ENCODE results near the gene ANKRD13B. TPM values are rescaled to one million over a fixed set of nuclear protein-coding genes. Genes with fewer than 3 reads are reported as not detected.

Gene ANKRD13B
- total and polyA plus RNA-seq, 5 donors: 5.0 to 11.0 (median 6.7) TPM

DNA sequence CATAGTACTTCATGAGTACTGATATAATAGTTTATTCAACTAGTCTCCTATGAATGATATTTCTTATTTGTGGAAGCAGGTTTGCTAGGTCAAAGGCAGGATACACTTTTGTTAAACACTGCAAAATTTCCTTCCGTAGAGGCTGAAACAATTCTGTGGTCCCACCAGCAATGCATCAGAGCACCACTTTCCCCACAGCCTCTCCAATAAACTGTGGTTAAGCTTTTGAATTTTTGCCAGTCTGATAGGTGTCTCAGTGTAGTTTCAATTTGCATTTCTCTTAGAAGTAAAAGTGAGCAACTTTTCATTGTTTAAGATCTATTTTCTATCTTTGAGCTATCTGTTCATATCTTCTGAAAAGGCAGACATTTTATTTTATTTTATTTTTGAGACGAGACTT, 66.2 kb downstream of the ANKRD13B start:
- Histone ChIP-seq H3K4me1 (ENCODE audit: control insufficient read depth, insufficient read depth, low read length) (peaks cover 1% of the 10 kb centered on the region), H3K27me3 (ENCODE audit: control insufficient read depth, insufficient read depth) (no peaks in the 10 kb centered on the region), H3K9me3 (ENCODE audit: control insufficient read depth, low read length) (no peaks in the 10 kb centered on the region), H3K4me3 (ENCODE audit: low read length) (no peak overlapping the region), H3K27ac (ENCODE audit: low read length) (no peak overlapping the region)
- ATAC-seq (no peak), DNase-seq (no peak)
- 81% methylated on average over 2 of the region's 2 CpGs for WGBS
- intact Hi-C loops (cut with DNase I): no loop called here

DNA sequence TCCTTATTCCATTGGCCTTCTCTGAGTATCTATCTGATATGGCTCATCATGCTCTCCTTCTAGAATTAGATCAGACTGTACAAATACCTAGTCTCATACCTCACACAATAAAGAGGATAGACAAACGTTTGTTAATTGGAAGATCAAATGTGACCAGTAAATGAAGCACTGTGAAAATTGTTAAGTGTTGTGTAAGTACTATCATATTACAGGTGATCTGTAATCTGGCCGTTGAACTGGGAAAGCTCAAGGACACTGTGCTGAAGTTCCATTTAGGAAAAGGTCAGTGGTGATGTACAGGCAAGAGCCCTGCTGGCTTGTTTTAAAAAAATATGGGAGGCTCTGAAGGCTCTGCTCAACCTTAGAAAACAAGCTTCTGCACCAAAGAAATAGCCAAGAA, 68.3 kb downstream of the ANKRD13B start:
- H3K4me3 ChIP-seq (ENCODE audit: low read length): no peak overlapping the region
- peak in 1 of 2 donors; percentile 28 for ATAC-seq
- H3K27me3 ChIP-seq (ENCODE audit: control insufficient read depth, insufficient read depth): no peaks in the 10 kb centered on the region
- 58% methylated on average over 2 of the region's 2 CpGs for WGBS
- intact Hi-C loops (cut with DNase I): no loop called here
- peaks cover 1% of the 10 kb centered on the region for H3K4me1 ChIP-seq (ENCODE audit: control insufficient read depth, insufficient read depth, low read length)
- DNase-seq: no peak
- no peaks in the 10 kb centered on the region for H3K9me3 ChIP-seq (ENCODE audit: control insufficient read depth, low read length)
- H3K27ac ChIP-seq (ENCODE audit: low read length): peak overlapping the region; percentile 49

DNA sequence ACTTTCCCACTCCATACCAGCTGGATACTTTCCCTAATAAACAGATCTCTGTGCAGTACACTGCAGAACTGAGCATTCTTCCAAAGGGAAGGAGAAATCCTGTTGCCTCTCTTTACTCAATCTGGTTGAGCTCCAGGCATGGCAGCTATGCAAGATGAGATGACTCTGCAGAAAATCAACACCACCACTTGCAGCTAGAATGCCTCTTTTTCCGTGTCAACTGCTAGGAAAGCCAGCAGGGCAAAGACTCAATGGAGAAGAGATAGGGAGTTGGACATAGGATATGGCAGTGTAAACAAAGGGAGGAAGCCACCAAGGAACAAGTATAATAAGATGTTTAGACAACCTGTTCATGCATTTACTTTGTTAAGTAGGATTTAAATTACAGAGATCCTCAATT, 70.2 kb downstream of the ANKRD13B start:
- no peaks in the 10 kb centered on the region for H3K27me3 ChIP-seq (ENCODE audit: control insufficient read depth, insufficient read depth)
- H3K4me3 ChIP-seq (ENCODE audit: low read length): no peak overlapping the region
- peaks cover 5% of the 10 kb centered on the region for H3K4me1 ChIP-seq (ENCODE audit: control insufficient read depth, insufficient read depth, low read length)
- intact Hi-C loops (cut with DNase I): no loop called here
- no peak overlapping the region for H3K27ac ChIP-seq (ENCODE audit: low read length)
- 7% methylated on average over 1 of the region's 1 CpG for WGBS
- no peak for DNase-seq
- no peaks in the 10 kb centered on the region for H3K9me3 ChIP-seq (ENCODE audit: control insufficient read depth, low read length)
- ATAC-seq: peak; percentile 37 to 62

Other genes with a start within 250 kb of the ANKRD13B start
- 10 to 100 TPM; 46.7 to 72.2 (median 51.1) TPM for gene TAOK1, start 202.8 kb upstream of the ANKRD13B start, total RNA-seq
- gene TAOK1, start 202.8 kb upstream of the ANKRD13B start, polyA plus RNA-seq: 9.8 TPM
- 1 to 10 TPM; 6.6 to 7.5 (median 7.3) TPM for gene ABHD15, start 26.1 kb upstream of the ANKRD13B start, total RNA-seq
- gene ABHD15, start 26.1 kb upstream of the ANKRD13B start, polyA plus RNA-seq: 5.2 TPM
- 10 to 100 TPM; 30.6 to 45.3 (median 38.3) TPM for gene TP53I13, start 24.4 kb upstream of the ANKRD13B start, total RNA-seq
- 53.0 TPM for gene TP53I13, start 24.4 kb upstream of the ANKRD13B start, polyA plus RNA-seq
- gene GIT1, start 3.5 kb upstream of the ANKRD13B start, total RNA-seq: 10 to 100 TPM; 31.4 to 37.8 (median 34.8) TPM
- 25.5 TPM for gene GIT1, start 3.5 kb upstream of the ANKRD13B start, polyA plus RNA-seq
- gene CORO6, start 29.8 kb downstream of the ANKRD13B start, total RNA-seq: 100 to 1,000 TPM in 3 of 4 donors, 10 to 100 TPM in 1; 93.5 to 148 (median 113) TPM
- gene CORO6, start 29.8 kb downstream of the ANKRD13B start, polyA plus RNA-seq: 98.5 TPM

All from right cardiac atrium (tissue), 5 donors.